VCaP (cell line): Measurements from ENCODE around the gene TGFBR3.

Source experiments
- H3K27ac ChIP-seq: fragments of 450-650 bp; 2 replicates; pipeline ENCODE4 v1.5.1; 2017
- CTCF ChIP-seq: fragments of 450-650 bp; conservative IDR thresholded peaks from 2 replicates; pipeline ENCODE4 v1.5.1; 2017; ENCODE audit warnings: mild to moderate bottlenecking, moderate library complexity

TGFBR3 gene

GRCh38 chr1:91755702-91756287 lies 130.2 kb downstream of the TGFBR3 start:
- TF ChIP-seq CTCF, result no peak
- H3K27ac ChIP-seq, result peak overlapping the region; percentile 50

GRCh38 chr1:91754816-91755580 lies 131.0 kb downstream of the TGFBR3 start:
- no peak for TF ChIP-seq CTCF
- peak overlapping the region; percentile 50; the same call in 1 of the 2 replicates for H3K27ac ChIP-seq

- TF ChIP-seq CTCF, result no peak
- no peak overlapping the region for H3K27ac ChIP-seq
Observed at GRCh38 chr1:91754348-91754747, 131.6 kb downstream of the TGFBR3 start.

GRCh38 chr1:91753878-91754277 lies 132.1 kb downstream of the TGFBR3 start:
- TF ChIP-seq CTCF, result no peak
- no peak overlapping the region for H3K27ac ChIP-seq

- TF ChIP-seq CTCF, result no peak
- peak overlapping the region; percentile 61; the same call in 1 of the 2 replicates for H3K27ac ChIP-seq
Observed at GRCh38 chr1:91752324-91752723, 133.6 kb downstream of the TGFBR3 start.

- no peak for TF ChIP-seq CTCF
- peak overlapping the region; percentile 61 for H3K27ac ChIP-seq
Observed at GRCh38 chr1:91751275-91751674, 134.7 kb downstream of the TGFBR3 start.

GRCh38 chr1:91750398-91750996 lies 135.5 kb downstream of the TGFBR3 start:
- peak overlapping the region; percentile 61 for H3K27ac ChIP-seq
- TF ChIP-seq CTCF, result no peak
